Activated T-helper 2 cell treated with anti-CD3 and anti-CD28 coated beads, Interferon-gamma antibody, Interleukin-2, Interleukin-4, amounts not matched to agents 10 μg/mL and 5 μg/mL and 100 μg/mL, durations not matched to agents 14 hours and 24 hours and 36 hours (primary cell): ENCODE measurements around the gene P2RX4. TPM values are rescaled to one million over a fixed set of nuclear protein-coding genes. Genes with fewer than 3 reads are reported as not detected.

Source experiments
- DNase-seq: peaks from one replicate; pipeline ENCODE4 v3.0.0; 2021; ENCODE audit warnings: low spot score
- H3K27ac Mint-ChIP-seq: one replicate; pipeline ENCODE4 v1.8.0; 2021; ENCODE audit warnings: mixed read lengths
- H3K27me3 Mint-ChIP-seq: one replicate; pipeline ENCODE4 v1.8.0; 2021; ENCODE audit warnings: low read depth, mixed read lengths
- H3K36me3 Mint-ChIP-seq: one replicate; pipeline ENCODE4 v1.8.0; 2021; ENCODE audit warnings: low read depth, mixed read lengths
- H3K4me1 Mint-ChIP-seq: one replicate; pipeline ENCODE4 v1.8.0; 2021; ENCODE audit warnings: low read depth, mixed read lengths
- H3K4me3 Mint-ChIP-seq: one replicate; pipeline ENCODE4 v1.8.0; 2021; ENCODE audit warnings: low read depth, mild to moderate bottlenecking, moderate library complexity, mixed read lengths
- H3K9me3 Mint-ChIP-seq: one replicate; pipeline ENCODE4 v1.8.0; 2021; ENCODE audit warnings: mixed read lengths
- intact Hi-C: fragments of 100-400 bp; cut with micrococcal nuclease; formaldehyde crosslinking; loops from one replicate; pipeline ENCODE4 v1.15.1; 2023
- total RNA-seq: library from RNA; stranded (reverse); gene quantifications from 2 replicates; pipeline ENCODE4 v1.2.3, GENCODE V29; 2022

Gene P2RX4
- total RNA-seq, 1 donor from 2014 or later = 25.2 TPM

DNA sequence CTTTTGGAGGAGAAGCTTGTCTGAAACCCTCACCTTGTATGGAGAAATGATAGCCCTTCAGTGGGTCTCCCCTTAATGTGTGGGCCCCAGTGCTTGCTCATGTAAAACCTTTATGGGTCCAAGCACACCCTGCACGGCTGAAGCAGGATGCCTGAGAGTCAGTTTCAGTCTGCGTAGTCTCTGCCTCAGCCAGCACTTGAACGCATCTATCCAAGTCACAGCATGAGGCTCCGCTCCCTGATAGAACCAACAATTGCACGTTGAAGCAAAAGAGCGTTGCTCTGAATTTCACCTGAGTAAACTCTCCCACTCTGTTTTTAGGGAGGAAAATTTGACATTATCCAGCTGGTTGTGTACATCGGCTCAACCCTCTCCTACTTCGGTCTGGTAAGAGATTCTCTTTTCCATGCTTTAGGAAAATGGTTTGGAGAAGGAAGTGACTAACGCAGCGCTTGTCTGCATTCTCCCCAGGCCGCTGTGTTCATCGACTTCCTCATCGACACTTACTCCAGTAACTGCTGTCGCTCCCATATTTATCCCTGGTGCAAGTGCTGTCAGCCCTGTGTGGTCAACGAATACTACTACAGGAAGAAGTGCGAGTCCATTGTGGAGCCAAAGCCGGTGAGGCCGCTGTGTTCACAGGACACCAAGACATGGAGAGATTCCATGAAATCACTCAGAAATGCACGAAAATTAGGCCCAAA, 33.0 kb upstream of the P2RX4 start:
- Mint-ChIP-seq H3K36me3 (peaks cover 37% of the 10 kb centered on the region), H3K9me3 (no peaks in the 10 kb centered on the region), H3K4me1 (peaks cover 3% of the 10 kb centered on the region), H3K27ac (no peak overlapping the region), H3K27me3 (no peaks in the 10 kb centered on the region), H3K4me3 (no peak overlapping the region)
- no peak for DNase-seq
- intact Hi-C loops = no loop called here

DNA sequence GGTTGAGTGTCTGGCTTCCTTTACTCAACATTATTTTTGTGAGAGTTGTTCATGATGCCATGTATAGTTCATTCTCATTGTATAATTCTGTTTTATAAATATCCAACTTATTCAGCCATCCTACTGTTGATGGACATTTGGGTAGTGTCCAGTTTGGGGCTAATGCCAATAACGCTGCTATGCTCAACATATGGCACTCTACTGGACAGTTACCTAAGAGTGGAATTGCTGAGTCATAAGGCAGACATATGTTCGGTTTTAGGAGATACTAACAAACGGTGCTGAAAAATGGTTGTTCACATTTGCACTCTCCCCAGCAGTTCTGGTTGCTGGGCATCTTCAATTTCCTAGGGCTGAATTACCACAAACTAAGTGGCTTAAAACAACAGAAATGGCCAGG, 28.7 kb upstream of the P2RX4 start:
- intact Hi-C loops = no loop called here
- peaks cover 6% of the 10 kb centered on the region for H3K4me1 Mint-ChIP-seq
- H3K36me3 Mint-ChIP-seq = peaks cover 30% of the 10 kb centered on the region

DNA sequence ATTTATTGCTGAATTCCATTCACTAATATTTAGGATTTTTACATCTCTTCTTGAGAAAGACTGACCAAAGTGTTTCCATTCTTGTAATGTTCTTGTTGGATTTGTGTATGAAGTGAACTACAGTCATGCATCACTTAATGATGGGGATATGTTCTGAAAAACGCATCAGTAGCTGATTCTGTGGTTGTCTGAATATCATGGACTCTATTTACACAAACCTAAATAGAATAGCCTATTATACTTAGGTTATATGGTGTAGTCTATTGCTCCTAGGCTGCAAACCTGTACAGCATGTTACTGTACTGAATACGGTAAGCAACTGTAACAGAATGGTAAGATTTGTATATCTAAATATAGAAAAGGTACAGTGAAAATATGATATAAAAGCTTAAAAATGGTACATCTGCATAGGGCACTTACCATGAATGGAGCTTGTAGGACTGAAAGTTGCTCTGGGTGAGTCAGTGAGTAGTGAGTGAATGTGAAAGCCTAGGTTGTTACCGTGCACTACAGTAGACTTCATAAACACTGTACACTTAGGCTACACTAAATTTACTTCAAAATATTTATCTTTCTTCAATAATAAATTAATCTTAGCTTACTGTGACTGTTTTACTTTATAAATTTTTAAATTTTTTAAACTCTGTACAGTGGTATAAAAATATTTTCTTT, 27.6 kb upstream of the P2RX4 start:
- DNase-seq = no peak
- H3K9me3 Mint-ChIP-seq = no peaks in the 10 kb centered on the region
- intact Hi-C loops = no loop called here
- no peaks in the 10 kb centered on the region for H3K27me3 Mint-ChIP-seq
- peaks cover 6% of the 10 kb centered on the region for H3K4me1 Mint-ChIP-seq
- peaks cover 22% of the 10 kb centered on the region for H3K36me3 Mint-ChIP-seq
- H3K27ac Mint-ChIP-seq = no peak overlapping the region
- no peak overlapping the region for H3K4me3 Mint-ChIP-seq

More for the DNA sequence above, 28.7 kb upstream of the P2RX4 start:
- no peak overlapping the region for H3K27ac Mint-ChIP-seq
- no peaks in the 10 kb centered on the region for H3K27me3 Mint-ChIP-seq
- DNase-seq = no peak
- H3K9me3 Mint-ChIP-seq = no peaks in the 10 kb centered on the region
- H3K4me3 Mint-ChIP-seq = no peak overlapping the region

GRCh38 chr12:121184425-121184824, 25.5 kb upstream of the P2RX4 start:
- H3K4me3 Mint-ChIP-seq = no peak overlapping the region
- DNase-seq = no peak
- H3K27me3 Mint-ChIP-seq = no peaks in the 10 kb centered on the region
- H3K36me3 Mint-ChIP-seq = peaks cover 26% of the 10 kb centered on the region
- H3K27ac Mint-ChIP-seq = no peak overlapping the region
- intact Hi-C loops = no loop called here
- peaks cover 6% of the 10 kb centered on the region for H3K4me1 Mint-ChIP-seq
- H3K9me3 Mint-ChIP-seq = no peaks in the 10 kb centered on the region

- no peak for DNase-seq
- no peaks in the 10 kb centered on the region for H3K9me3 Mint-ChIP-seq
- intact Hi-C loops = no loop called here
- no peak overlapping the region for H3K4me3 Mint-ChIP-seq
- H3K27me3 Mint-ChIP-seq = no peaks in the 10 kb centered on the region
- no peak overlapping the region for H3K27ac Mint-ChIP-seq
- peaks cover 22% of the 10 kb centered on the region for H3K36me3 Mint-ChIP-seq
- H3K4me1 Mint-ChIP-seq = peaks cover 6% of the 10 kb centered on the region
Observed at GRCh38 chr12:121184984-121185889, 24.7 kb upstream of the P2RX4 start.

DNA sequence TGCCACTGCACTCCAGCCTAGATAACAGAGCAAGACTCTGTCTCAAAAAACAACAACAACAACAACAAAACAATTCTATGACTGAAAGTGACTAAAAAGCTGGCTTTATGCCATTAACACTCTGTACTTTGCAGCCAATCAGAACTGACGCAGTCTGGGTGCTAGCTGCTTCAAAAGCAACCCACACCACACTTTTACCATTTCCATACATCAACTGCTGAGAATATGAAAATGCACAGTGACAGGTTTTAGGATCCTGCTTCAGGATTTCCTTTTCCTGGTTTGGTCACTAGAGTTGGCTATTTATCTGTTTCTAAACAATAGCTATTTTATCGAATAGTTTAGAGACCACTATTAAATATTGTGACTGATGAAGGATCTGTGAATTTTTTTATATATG, 23.1 kb upstream of the P2RX4 start:
- H3K27me3 Mint-ChIP-seq = no peaks in the 10 kb centered on the region
- H3K36me3 Mint-ChIP-seq = peaks cover 15% of the 10 kb centered on the region
- H3K27ac Mint-ChIP-seq = no peak overlapping the region
- no peak for DNase-seq
- no peak overlapping the region for H3K4me3 Mint-ChIP-seq
- intact Hi-C loops = no loop called here
- H3K9me3 Mint-ChIP-seq = no peaks in the 10 kb centered on the region
- peaks cover 9% of the 10 kb centered on the region for H3K4me1 Mint-ChIP-seq

- no peak overlapping the region for H3K4me3 Mint-ChIP-seq
- intact Hi-C loops = no loop called here
- H3K4me1 Mint-ChIP-seq = peaks cover 6% of the 10 kb centered on the region
- H3K27ac Mint-ChIP-seq = no peak overlapping the region
- H3K9me3 Mint-ChIP-seq = no peaks in the 10 kb centered on the region
- no peaks in the 10 kb centered on the region for H3K27me3 Mint-ChIP-seq
- DNase-seq = no peak
- peaks cover 9% of the 10 kb centered on the region for H3K36me3 Mint-ChIP-seq
Observed at GRCh38 chr12:121187501-121187900, 22.4 kb upstream of the P2RX4 start.

- no peak overlapping the region for H3K4me3 Mint-ChIP-seq
- peaks cover 9% of the 10 kb centered on the region for H3K4me1 Mint-ChIP-seq
- no peaks in the 10 kb centered on the region for H3K27me3 Mint-ChIP-seq
- no peak for DNase-seq
- no peak overlapping the region for H3K27ac Mint-ChIP-seq
- no peaks in the 10 kb centered on the region for H3K9me3 Mint-ChIP-seq
- intact Hi-C loops = no loop called here
- H3K36me3 Mint-ChIP-seq = peaks cover 9% of the 10 kb centered on the region
Observed at GRCh38 chr12:121188227-121188626, 21.7 kb upstream of the P2RX4 start.

DNA sequence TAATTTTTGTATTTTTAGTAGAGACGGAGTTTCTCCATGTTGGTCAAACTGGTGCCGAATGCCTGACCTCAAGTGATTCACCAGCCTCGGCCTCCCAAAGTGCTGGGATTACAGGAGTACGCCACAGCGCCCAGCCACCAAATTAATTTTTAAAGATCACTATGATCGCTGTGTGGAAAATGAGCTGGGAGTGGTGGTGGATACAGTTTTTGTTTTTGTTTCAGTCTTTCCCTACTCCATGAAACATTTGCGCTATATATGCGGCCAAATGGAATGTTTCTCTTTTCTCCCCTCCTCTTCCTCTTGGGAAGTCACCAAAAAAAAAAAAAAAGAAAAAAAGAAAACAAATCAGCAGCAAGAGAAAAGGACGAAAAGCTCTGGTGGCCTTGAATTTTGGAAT, 20.8 kb upstream of the P2RX4 start:
- Mint-ChIP-seq H3K4me1 (peaks cover 9% of the 10 kb centered on the region), H3K36me3 (peaks cover 9% of the 10 kb centered on the region), H3K27me3 (no peaks in the 10 kb centered on the region), H3K4me3 (no peak overlapping the region), H3K9me3 (no peaks in the 10 kb centered on the region), H3K27ac (no peak overlapping the region)
- no peak for DNase-seq
- intact Hi-C loops = no loop called here

DNA sequence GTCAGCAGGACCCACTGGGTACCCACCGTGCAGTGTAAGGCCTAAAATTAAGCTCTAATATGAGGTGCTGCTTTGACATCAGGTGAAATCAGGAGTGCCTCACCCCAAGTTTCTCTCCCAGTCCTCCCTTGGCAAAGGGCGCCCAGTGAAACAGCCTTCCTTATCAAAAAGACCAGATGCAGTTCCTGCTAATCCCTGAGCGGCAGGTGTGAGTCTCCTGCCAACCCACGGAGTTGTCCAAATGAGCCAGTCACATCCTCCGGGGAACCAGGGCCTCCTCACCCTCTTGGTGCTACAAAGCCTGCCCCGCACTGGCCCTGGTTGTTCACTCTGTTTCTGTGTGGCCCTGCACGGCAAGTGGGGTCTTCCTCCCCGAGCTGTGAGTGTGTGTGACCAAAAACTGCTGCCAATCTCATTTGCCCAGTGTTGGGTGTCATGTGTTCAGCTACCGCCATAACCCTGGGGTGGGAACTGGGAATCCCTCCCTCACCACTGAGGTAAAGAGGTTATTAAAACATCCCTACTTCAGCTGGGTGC, 20.2 kb upstream of the P2RX4 start:
- Mint-ChIP-seq H3K27me3 (no peaks in the 10 kb centered on the region), H3K4me1 (peaks cover 9% of the 10 kb centered on the region), H3K4me3 (no peak overlapping the region), H3K9me3 (no peaks in the 10 kb centered on the region), H3K36me3 (peaks cover 9% of the 10 kb centered on the region), H3K27ac (no peak overlapping the region)
- DNase-seq = no peak
- intact Hi-C loops = no loop called here

GRCh38 chr12:121190523-121191031, 19.4 kb upstream of the P2RX4 start:
- no peak for DNase-seq
- no peak overlapping the region for H3K27ac Mint-ChIP-seq

DNA sequence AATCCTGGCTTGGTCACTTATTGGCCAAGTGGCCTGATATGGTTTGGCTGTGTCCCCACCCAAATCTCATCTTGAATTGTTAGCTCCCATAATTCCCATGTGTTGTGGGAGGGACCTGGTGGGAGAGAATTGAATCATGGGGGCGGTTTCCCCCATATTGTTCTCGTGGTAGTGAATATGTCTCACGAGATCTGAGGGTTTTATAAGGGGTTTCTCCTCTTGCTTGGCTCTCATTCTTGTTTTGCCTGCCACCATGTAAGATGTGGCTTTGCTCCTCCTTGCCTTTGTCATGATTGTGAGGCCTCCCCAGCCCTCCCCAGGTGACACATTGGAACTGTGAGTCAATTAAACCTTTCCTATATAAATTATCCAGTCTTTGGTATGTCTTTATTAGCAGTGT, 18.8 kb upstream of the P2RX4 start:
- intact Hi-C loops = no loop called here
- H3K36me3 Mint-ChIP-seq = peaks cover 6% of the 10 kb centered on the region
- H3K9me3 Mint-ChIP-seq = no peaks in the 10 kb centered on the region
- H3K27ac Mint-ChIP-seq = no peak overlapping the region
- no peak overlapping the region for H3K4me3 Mint-ChIP-seq
- H3K4me1 Mint-ChIP-seq = peaks cover 9% of the 10 kb centered on the region
- H3K27me3 Mint-ChIP-seq = no peaks in the 10 kb centered on the region
- DNase-seq = no peak

More at GRCh38 chr12:121190523-121191031, 19.4 kb upstream of the P2RX4 start:
- no peak overlapping the region for H3K4me3 Mint-ChIP-seq
- H3K9me3 Mint-ChIP-seq = no peaks in the 10 kb centered on the region
- peaks cover 9% of the 10 kb centered on the region for H3K4me1 Mint-ChIP-seq
- intact Hi-C loops = no loop called here
- no peaks in the 10 kb centered on the region for H3K27me3 Mint-ChIP-seq
- peaks cover 9% of the 10 kb centered on the region for H3K36me3 Mint-ChIP-seq
